NCI-H2029 treated with DMSO at 0.1 percent for 48 hours (cell line): ENCODE measurements around the gene EBF3.

ENCODE experiments used
- DNase-seq: peaks from one replicate; lab custom pipeline; 2025; lab: John Stamatoyannopoulos, UW

EBF3 gene

DNA sequence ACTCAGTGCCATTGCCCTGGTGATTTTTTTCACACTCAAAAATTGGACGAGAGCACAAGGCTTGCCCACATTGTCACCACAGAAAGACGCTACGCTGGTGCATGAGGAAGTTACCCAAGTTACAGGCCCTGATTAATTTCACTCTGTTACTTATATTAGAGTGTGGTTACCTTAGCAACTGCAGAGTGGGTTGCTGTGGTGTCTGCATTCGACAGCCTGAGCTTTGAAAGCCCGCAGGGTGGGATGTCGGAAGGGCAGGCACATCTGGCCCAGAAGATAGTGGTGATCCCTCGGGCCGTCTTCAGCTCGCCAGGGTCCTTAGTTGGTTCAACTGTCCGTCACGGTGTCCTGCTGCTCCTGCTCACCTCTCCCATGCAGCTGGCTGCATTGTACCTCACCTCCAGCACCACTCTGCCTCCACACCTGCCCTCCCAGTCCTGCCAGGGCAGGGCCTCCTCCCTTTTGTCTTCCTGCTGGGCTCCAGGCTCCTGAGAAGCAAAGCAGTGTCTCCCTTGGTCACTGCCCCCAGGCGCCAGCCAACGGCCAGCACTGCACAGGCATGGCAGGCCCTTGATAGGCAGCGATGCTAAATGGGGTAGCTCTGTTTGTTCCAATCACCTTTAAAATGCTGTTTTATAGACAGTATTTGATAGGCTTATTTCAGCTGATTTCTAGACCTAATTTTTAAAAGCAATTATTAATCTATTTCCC is 167.2 kb downstream of the EBF3 start:
- no peak for DNase-seq

DNA sequence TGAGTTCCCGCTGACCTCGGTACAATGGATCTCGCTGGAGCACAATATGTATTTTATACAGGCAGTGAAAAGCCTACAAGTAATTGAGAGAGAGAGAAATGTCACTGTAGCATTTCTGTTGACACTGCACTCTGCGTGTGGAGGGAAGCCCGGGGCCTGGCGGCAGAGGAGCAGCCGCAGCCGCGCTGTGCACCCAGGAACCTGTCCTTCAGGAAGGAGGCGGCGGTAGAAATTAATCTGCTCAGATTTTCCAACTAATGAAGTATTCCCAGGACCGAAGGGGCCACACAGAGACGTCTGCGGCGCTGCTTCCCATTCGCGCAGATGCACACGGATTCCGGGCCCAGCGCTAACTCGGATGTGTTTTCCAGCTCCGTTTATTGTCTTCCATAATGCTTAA is 170.1 kb downstream of the EBF3 start:
- no peak for DNase-seq

DNA sequence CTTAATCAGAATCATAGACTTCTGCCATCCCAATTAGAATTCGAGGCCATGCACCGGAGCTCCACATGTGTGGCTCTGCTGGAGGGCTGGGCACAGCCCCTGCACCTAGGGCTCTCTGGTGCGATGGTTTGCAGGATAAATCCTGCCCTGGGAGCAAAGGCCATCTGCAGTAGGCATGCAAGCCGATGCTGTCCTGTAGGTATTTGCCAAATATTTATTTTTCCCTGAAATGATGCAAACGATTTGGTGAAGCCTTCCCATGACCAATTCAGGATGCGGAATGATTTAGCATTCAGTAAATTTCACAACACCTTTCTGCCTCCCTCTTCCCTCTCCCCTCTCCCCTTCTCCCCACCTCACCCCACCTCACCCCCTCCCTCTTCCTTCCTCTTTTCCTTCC is 170.6 kb downstream of the EBF3 start:
- no peak for DNase-seq

DNA sequence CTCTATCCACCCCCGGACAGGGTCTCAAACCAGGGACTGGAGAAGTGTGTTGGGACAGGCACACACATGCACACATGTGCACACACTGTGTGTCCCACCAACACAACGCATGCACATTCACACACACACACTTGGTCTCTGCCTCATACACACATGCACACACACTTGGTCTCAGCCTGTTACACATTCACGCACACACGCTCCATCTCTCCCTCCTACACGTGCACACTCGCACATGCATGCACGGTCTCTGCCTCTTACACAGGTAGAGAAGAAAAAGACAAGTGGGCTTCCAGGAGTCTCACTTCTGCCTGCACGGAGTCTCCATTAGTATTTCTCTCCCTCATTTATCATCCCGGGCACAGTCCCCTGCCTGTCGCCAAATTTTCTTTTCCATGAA is 171.2 kb downstream of the EBF3 start:
- no peak for DNase-seq

DNA sequence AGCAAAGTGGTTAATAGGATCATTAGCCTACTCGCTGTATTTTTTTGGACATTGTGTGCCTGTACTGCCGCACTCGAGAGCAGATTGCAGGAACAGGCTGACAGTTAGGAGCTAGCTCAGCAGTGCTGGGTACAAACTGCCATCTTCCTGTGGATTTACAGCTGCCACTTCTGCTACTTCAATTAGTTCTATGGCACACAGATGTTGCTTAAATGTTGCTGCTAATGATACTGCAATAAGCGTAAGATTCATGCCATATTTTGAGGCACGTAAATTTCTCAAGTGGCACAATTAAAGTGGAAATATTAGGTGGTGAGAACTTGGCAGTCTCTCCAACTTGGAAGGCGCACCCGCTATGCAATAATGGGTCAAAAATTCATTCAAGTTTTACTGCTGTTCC is 171.9 kb downstream of the EBF3 start:
- no peak for DNase-seq

DNA sequence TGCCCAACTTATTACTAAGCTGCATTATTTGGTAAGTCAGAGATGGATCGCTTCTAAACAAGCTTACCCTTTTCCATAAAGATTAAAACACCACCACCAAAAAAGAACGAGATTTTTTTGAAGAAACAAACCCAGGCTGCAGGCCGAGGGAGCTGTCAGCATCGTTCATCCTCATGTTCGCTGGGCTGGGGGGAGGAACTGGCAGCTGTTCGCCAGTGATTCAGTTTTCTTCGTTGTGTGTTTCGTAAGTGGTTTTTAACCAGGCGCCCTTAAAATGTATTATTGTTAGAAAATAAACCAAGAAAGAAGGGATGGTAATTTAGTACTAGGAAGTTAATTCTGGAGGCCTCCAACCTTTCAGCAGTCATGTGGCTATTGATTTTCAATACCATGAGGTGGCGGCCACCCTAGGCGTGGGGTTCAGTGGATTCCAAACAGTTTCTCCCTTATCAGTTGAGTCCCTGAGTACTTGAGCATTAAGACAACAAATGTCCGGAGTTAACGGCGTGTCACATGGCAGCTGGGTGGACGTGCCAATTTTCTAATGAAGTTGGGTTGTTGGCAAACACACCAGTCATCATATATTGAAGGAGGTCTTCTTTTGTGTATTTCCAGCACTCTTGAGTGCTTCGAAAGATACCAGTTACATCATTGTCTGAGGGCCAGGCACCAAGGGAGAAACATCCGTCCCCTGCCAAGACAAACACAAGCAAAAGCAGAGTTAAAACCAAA is 173.2 kb downstream of the EBF3 start:
- DNase-seq = peak; percentile 40

DNA sequence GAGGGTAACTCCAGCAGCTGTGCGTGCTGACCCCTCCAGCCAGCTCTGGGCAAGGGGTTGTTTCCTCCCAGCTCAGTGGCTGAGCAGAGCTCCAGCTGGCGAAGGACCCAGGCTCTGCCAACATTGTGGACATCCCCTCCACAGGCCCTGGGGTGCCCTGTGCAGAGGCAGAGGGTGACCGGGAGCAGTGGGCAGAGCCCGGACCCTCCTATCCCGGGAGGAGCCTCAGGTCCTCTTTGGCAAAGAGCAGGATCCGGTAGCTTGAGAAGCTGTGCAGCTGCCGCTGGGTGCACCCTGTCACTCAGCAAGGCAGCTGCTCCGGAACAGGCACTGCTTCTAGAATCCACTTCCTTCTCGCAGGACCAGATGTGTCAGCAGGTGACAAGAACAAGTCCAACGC is 175.9 kb downstream of the EBF3 start:
- no peak for DNase-seq

DNA sequence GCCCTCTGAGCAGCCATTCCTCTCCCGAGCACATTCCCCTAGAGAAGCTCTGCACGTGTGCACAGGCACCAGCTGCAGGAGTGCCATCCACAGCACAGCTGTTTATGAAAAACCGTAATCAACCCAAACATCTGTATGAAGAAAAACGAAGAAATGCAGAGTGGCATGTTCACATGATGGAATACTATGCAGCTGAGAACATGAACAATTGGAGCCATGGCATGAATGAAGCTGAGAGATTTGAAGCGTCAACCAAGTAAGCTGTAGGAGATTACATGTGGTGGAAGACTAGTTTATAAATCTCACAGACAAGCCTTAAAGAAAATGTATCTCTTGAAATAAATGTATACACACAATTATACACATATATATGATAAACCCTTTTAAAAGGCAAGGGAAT is 176.5 kb downstream of the EBF3 start:
- DNase-seq = no peak

DNA sequence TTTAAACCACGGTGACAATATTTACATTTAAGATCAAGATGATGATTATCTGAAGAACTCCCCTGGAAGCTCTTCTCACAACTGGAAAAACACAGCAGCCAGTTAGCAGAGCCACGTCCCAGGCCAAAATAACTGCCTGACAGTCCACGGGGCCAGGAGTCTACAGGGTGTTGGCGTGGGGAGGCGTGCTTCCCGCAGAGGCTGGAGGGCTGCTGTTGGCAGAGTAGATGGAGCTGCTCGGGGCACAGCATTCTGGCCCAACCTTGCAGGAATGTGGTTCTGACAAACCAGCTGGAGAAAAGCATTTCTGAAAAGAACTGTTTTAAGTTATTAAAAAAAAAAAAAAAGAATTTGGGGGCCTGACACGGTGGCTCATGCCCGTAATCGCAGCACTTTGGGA is 177.9 kb downstream of the EBF3 start:
- no peak for DNase-seq

DNA sequence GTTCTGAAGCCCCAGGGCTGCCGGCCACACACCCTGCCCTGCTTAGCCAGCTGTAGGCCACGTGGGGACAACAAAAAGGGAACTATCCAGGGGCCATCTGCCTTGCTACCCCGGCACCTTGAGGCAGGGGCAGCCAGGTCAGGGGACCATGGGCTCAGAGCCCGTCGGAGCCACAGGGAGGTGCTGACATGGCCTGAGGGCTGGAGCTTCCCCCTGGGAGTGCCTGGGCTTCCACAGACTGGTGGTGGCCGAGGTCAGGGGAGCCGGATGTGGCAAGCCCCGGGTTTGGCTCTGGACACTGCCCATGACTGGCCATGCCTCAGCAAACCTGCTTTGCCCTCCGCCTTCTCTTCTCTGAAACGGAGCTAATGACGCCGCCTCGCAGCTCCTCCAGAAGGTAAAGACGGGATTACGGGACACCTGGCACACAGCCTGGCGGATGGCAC is 178.5 kb downstream of the EBF3 start:
- DNase-seq = no peak
